Transverse colon (tissue), 3 donors: Measurements from ENCODE around the gene LEMD3.

Experiments
- POLR2A ChIP-seq: fragments of 450-650 bp; IDR thresholded peaks from one replicate; pipeline ENCODE4 v1.6.1; 2016; ENCODE audit warnings: antibody characterized with exemption, mild to moderate bottlenecking, moderate library complexity
- TF ChIP-seq, protein P1 (sequence below), 5 experiments: fragments of 200-600 bp in 3 of 5; fragments of 450-650 bp in 2 of 5; sonication (generic) in 3 of 5; IDR thresholded peaks; 1 replicate in 2 of 5; 2 replicates in 3 of 5; pipeline ENCODE4 v1.5.1; 2016 to 2017; ENCODE audit warnings: antibody characterized with exemption in 5 of 5, inconsistent platforms in 3 of 5, mild to moderate bottlenecking in 2 of 5, moderate library complexity in 1 of 5

DNA sequence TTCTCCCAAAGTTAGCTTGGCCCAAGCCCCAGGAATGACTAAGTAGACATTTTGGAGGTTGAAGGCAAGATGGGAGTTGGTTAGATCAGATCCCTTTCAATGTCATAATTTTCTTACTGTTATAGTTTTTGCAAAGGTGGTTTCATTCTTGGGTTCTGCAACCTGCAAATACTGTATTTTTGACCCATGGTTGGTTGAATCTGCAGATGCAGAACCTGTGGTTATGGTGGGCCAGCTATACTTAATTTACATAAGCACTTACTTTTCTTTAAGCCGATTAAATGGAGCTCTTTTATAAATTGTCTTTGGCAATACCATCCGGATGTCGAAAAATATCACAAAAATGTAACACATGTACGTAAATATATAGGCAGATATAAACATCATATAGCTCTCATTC, 25.6 kb downstream of the LEMD3 start:
- TF ChIP-seq, protein P1, sequence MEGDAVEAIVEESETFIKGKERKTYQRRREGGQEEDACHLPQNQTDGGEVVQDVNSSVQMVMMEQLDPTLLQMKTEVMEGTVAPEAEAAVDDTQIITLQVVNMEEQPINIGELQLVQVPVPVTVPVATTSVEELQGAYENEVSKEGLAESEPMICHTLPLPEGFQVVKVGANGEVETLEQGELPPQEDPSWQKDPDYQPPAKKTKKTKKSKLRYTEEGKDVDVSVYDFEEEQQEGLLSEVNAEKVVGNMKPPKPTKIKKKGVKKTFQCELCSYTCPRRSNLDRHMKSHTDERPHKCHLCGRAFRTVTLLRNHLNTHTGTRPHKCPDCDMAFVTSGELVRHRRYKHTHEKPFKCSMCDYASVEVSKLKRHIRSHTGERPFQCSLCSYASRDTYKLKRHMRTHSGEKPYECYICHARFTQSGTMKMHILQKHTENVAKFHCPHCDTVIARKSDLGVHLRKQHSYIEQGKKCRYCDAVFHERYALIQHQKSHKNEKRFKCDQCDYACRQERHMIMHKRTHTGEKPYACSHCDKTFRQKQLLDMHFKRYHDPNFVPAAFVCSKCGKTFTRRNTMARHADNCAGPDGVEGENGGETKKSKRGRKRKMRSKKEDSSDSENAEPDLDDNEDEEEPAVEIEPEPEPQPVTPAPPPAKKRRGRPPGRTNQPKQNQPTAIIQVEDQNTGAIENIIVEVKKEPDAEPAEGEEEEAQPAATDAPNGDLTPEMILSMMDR (IDR thresholded peaks at IDR 0.05), result no peak
- no peak for TF ChIP-seq POLR2A
